OCI-LY1 (cell line): ENCODE data around the gene SPRED1.

ENCODE experiments used
- CTCF ChIP-seq: fragments of 200-600 bp; sonication (generic), shearing (Covaris generic); IDR thresholded peaks from 2 replicates; pipeline ENCODE4 v1.5.1; 2017; ENCODE audit warnings: mild to moderate bottlenecking, antibody characterized with exemption, low read length, moderate library complexity, mixed read lengths
- EZH2 ChIP-seq: fragments of 200-600 bp; sonication (generic), shearing (Covaris generic); IDR thresholded peaks from 2 replicates; pipeline ENCODE4 v1.8.0; 2017; ENCODE audit warnings: borderline replicate concordance, mixed run types, mild to moderate bottlenecking, antibody characterized with exemption, low read length, moderate library complexity, mixed read lengths

GRCh38 chr15:38307251-38307650, 54.6 kb downstream of the SPRED1 start:
- no peak for TF ChIP-seq CTCF
- no peak for TF ChIP-seq EZH2
